ENCODE results near the gene BMPR1A.

Gene BMPR1A

DNA sequence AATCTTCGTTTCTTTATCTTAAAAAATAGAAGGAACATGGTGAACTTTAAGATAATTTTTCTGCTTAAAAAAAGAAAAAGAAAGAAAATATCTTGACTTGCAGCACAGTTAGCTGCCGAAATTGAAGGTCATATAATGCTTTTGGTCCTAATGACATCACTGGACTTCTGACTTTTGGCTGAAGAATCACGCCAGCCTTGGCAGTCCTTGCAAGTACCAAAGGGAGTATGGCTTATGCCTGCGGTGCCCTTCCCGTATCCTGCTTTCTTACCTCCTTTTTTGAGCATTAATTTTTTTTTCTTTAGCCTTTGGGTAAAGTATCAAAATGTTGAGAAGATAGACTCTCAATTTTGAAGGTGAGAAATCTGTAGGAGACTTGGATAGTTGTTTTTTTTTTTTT is 7.0 kb downstream of the BMPR1A start:
- no peak overlapping the region for H3K27ac Mint-ChIP-seq
- H3K4me3 Mint-ChIP-seq = no peak overlapping the region
- H3K36me3 Mint-ChIP-seq (ENCODE audit: low read depth) = no peaks in the 10 kb centered on the region
- H3K27me3 Mint-ChIP-seq = peaks cover 57% of the 10 kb centered on the region
- H3K4me1 Mint-ChIP-seq (ENCODE audit: low read depth) = peaks cover 13% of the 10 kb centered on the region
- intact Hi-C loops (cut with micrococcal nuclease) = no loop called here
- no peaks in the 10 kb centered on the region for H3K9me3 Mint-ChIP-seq

DNA sequence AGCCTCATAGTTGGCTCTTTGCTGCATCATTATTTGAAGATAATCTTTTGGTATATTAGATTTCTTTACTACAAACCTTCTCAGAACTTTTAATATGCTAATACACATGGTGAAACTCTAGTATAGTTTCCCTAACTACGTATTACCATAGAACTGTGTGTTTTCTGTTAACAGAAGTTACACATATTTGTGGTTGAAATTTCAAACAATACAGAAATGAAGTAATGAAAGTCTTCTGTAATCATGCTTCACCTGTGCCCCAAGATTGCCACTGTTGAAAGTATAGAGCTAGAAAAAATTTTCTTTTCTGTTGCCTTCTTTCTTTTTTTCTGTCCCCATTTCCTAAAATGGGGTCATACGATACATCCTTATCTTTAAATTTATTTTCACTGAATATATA is 9.1 kb downstream of the BMPR1A start:
- no peaks in the 10 kb centered on the region for H3K4me1 Mint-ChIP-seq (ENCODE audit: low read depth)
- H3K36me3 Mint-ChIP-seq (ENCODE audit: low read depth) = no peaks in the 10 kb centered on the region
- no peak overlapping the region for H3K4me3 Mint-ChIP-seq
- no peaks in the 10 kb centered on the region for H3K9me3 Mint-ChIP-seq
- no peak overlapping the region for H3K27ac Mint-ChIP-seq
- intact Hi-C loops (cut with micrococcal nuclease) = no loop called here
- peaks cover 40% of the 10 kb centered on the region for H3K27me3 Mint-ChIP-seq

GRCh38 chr10:86768412-86769062 is 12.1 kb downstream of the BMPR1A start:
- Mint-ChIP-seq H3K4me1 (ENCODE audit: low read depth) (no peaks in the 10 kb centered on the region), H3K27ac (no peak overlapping the region), H3K36me3 (ENCODE audit: low read depth) (no peaks in the 10 kb centered on the region), H3K4me3 (no peak overlapping the region), H3K27me3 (peaks cover 20% of the 10 kb centered on the region), H3K9me3 (no peaks in the 10 kb centered on the region)
- intact Hi-C loops (cut with micrococcal nuclease) = no loop called here

DNA sequence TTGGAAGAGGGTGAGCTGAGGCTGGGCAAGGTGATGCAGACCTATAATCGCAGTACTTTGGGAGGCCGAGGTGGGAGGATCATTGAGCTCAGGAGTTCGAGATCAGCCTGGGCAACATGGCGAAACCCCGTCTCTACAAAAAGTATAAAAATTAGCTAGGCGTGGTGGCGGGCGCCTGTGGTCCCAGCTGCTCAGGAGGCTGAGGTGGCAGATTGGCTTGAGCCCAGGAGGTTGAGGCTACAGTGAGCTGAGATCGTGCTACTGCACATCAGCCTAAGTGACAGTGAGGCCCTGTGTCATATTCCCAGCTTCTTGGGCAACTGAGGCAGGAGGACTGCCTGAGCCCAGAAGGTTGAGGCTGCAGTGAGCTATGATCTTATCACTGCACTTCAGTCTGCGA is 13.6 kb downstream of the BMPR1A start:
- H3K4me1 Mint-ChIP-seq (ENCODE audit: low read depth) = no peaks in the 10 kb centered on the region
- peaks cover 18% of the 10 kb centered on the region for H3K27me3 Mint-ChIP-seq
- H3K27ac Mint-ChIP-seq = no peak overlapping the region
- H3K9me3 Mint-ChIP-seq = no peaks in the 10 kb centered on the region
- intact Hi-C loops (cut with micrococcal nuclease) = no loop called here
- H3K36me3 Mint-ChIP-seq (ENCODE audit: low read depth) = no peaks in the 10 kb centered on the region
- H3K4me3 Mint-ChIP-seq = no peak overlapping the region

DNA sequence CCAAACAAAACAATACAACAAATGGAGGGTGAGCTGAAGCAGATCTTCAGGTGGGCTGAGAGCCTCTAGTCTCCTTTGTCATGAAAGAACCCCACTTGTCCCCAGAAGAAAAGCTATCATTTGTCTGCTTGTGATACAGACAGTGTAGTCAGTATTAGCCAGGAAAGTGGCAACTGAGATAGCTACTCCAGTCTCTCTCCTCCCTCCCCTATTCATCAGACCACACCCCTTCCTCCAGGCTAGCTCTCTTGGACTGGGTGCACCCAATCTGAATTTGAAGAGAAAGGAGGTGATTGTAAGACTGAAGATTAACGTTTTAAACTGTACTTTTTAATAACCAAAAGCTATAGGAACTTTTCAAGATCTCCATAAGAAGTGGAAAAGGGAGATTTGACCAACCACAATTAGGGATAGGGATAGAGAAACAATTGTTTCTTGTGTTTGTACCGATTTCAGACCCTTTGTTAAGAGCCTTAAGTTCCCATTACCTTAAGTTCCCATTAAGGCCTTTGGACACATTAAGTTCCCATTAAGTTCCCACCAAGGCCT is 14.1 kb downstream of the BMPR1A start:
- intact Hi-C loops (cut with micrococcal nuclease) = no loop called here
- no peak overlapping the region for H3K27ac Mint-ChIP-seq
- H3K27me3 Mint-ChIP-seq = peaks cover 15% of the 10 kb centered on the region
- H3K9me3 Mint-ChIP-seq = no peaks in the 10 kb centered on the region
- H3K4me1 Mint-ChIP-seq (ENCODE audit: low read depth) = no peaks in the 10 kb centered on the region
- no peak overlapping the region for H3K4me3 Mint-ChIP-seq
- H3K36me3 Mint-ChIP-seq (ENCODE audit: low read depth) = no peaks in the 10 kb centered on the region

DNA sequence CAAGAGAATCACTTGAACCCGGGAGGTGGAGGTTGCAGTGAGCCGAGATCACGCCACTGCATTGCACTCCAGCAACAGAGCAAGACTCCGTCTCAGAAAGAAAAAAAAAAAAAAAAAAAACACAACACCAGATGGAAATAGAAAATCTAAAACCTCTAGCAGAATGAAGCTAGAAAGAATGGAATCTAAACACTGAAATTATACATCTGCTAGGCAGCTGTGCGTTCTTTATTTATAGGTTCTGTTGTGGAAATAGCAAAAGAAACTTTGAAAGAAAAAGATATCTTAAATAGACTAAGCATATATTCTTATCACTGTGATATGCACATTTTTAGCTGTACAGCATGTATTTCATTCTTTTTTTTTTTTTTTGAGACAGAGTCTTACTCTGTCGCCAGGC is 17.1 kb downstream of the BMPR1A start:
- peaks cover 6% of the 10 kb centered on the region for H3K27me3 Mint-ChIP-seq
- no peaks in the 10 kb centered on the region for H3K36me3 Mint-ChIP-seq (ENCODE audit: low read depth)
- intact Hi-C loops (cut with micrococcal nuclease) = no loop called here

DNA sequence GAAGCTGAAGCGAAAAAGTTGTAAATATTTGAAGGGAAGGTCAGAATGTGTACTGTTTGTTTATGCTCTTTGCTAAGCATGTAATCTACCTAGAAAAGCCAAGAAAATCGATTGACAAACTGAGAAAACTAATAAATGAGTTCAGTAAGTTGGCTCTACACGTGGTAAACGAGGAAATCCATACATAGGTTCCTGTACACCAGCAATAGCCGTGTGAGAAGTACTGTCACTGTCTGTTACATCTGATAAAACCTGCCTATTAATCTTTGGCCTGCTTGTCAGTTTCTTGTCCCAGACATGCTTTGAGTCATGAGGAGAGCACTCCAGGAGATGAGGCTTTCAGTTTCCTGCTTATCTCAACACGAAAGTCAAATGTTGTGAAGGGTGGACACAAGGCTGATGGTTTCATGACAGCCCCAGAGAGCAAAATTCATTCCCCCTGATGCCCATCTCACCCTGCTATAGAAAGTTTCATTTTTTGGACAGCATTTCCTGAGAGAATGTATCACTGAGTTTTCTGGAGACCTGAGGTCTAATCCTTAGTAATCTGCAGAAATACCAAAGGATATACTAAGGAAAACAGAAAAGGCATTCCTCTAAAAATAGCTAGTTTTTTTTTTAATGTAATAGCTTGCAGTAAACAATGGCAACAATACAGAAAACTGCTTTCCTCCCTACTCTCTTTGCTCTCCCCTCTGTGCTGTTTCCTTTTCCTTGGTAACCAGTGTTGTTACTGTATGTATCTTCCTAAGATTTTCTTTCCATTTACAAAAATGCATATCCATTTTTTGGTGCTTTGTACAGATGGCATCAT is 18.8 kb downstream of the BMPR1A start:
- no peak overlapping the region for H3K27ac Mint-ChIP-seq

More for the DNA sequence above, 17.1 kb downstream of the BMPR1A start:
- H3K4me3 Mint-ChIP-seq = no peak overlapping the region
- H3K9me3 Mint-ChIP-seq = no peaks in the 10 kb centered on the region
- no peaks in the 10 kb centered on the region for H3K4me1 Mint-ChIP-seq (ENCODE audit: low read depth)
- no peak overlapping the region for H3K27ac Mint-ChIP-seq

DNA sequence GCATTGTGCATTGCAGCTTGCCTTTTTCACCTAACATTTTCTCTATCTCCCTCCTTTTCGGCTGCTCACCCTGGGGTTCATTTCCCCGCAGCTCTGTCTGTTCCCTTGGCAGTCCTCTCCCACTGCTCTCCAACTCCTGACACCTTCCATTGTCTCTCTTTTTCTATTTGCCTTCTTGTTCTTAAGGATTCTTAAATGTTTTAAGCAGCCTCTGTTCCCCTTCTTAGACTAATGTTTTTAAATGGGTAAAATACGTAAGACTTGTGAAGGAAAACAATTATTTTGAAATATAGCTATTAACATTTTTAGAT is 19.4 kb downstream of the BMPR1A start:
- no peaks in the 10 kb centered on the region for H3K9me3 Mint-ChIP-seq
- no peak overlapping the region for H3K4me3 Mint-ChIP-seq
- no peaks in the 10 kb centered on the region for H3K36me3 Mint-ChIP-seq (ENCODE audit: low read depth)
- H3K4me1 Mint-ChIP-seq (ENCODE audit: low read depth) = no peaks in the 10 kb centered on the region
- intact Hi-C loops (cut with micrococcal nuclease) = no loop called here
- H3K27ac Mint-ChIP-seq = no peak overlapping the region
- peaks cover 3% of the 10 kb centered on the region for H3K27me3 Mint-ChIP-seq

More for the DNA sequence above, 18.8 kb downstream of the BMPR1A start:
- intact Hi-C loops (cut with micrococcal nuclease) = no loop called here
- Mint-ChIP-seq H3K9me3 (no peaks in the 10 kb centered on the region), H3K36me3 (ENCODE audit: low read depth) (no peaks in the 10 kb centered on the region), H3K4me3 (no peak overlapping the region), H3K4me1 (ENCODE audit: low read depth) (no peaks in the 10 kb centered on the region), H3K27me3 (peaks cover 3% of the 10 kb centered on the region)

DNA sequence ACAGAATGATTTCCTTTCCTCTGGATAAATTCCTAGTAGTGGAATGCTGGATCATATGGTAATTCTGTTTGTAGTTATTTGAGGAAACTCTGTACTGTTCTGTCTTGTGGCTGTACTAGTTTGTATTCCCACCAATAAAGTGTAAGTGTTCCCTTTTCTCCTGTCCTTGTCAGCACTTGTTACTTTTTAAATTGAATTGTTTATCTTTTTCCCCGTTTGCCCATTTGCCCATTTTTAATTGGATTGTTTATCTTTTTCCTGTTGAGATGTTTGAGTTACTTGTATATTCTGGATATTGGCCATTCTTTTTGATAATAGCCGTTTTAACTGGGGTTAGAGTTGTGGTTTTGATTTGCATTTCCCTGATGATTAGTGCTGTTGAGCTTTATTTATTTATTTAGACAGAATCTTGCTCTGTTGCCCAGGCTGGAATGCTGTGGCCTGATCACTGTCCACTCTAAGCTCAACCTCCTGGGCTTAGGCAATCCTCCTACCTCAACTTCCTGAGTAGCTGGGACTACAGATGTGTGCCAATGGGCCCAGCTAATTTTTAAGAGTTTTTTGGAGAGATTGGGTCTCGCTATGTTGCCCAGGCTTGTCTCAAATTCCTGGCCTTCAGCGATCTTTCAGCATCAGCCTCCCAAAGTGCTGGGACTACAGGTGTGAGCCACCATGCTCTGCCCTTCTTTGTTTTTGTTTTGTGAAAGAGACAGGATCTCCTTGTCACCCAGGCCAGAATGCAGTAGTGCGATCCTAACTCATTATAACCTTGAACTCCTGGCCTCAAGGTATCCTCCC is 23.0 kb downstream of the BMPR1A start:
- H3K4me3 Mint-ChIP-seq = no peak overlapping the region
- H3K4me1 Mint-ChIP-seq (ENCODE audit: low read depth) = no peaks in the 10 kb centered on the region

GRCh38 chr10:86782701-86783418 is 26.4 kb downstream of the BMPR1A start:
- Mint-ChIP-seq H3K27ac (no peak overlapping the region), H3K4me1 (ENCODE audit: low read depth) (no peaks in the 10 kb centered on the region), H3K9me3 (peaks cover 9% of the 10 kb centered on the region), H3K4me3 (no peak overlapping the region), H3K36me3 (ENCODE audit: low read depth) (no peaks in the 10 kb centered on the region), H3K27me3 (peaks cover 3% of the 10 kb centered on the region)
- intact Hi-C loops (cut with micrococcal nuclease) = no loop called here

More for the DNA sequence above, 23.0 kb downstream of the BMPR1A start:
- intact Hi-C loops (cut with micrococcal nuclease) = no loop called here
- Mint-ChIP-seq H3K36me3 (ENCODE audit: low read depth) (no peaks in the 10 kb centered on the region), H3K27ac (no peak overlapping the region), H3K9me3 (no peaks in the 10 kb centered on the region), H3K27me3 (peaks cover 6% of the 10 kb centered on the region)

- Mint-ChIP-seq H3K27ac (no peak overlapping the region), H3K36me3 (ENCODE audit: low read depth) (no peaks in the 10 kb centered on the region), H3K27me3 (peaks cover 3% of the 10 kb centered on the region), H3K9me3 (peaks cover 12% of the 10 kb centered on the region), H3K4me1 (ENCODE audit: low read depth) (no peaks in the 10 kb centered on the region), H3K4me3 (no peak overlapping the region)
- intact Hi-C loops (cut with micrococcal nuclease) = no loop called here
These were observed 28.6 kb downstream of the BMPR1A start for GRCh38 chr10:86785037-86785436.

DNA sequence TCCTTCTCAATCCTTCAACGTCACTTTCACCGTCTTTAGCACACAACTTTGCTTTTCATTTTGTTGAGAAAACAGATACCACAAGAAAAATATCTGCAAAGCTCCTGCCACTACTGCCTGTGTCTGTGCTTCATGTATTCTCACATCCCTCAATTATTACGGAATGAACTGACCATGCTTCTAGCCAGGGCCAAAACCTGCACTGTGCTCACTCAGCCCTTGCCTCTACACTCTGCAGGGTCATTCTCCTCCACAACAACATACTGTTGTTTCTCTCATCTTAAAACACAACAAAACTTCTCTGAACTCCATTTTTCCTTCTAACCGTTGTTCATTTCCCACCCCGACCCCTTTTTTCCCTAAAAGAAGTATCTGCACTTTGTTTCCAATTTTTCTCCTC is 29.5 kb downstream of the BMPR1A start:
- Mint-ChIP-seq H3K4me1 (ENCODE audit: low read depth) (no peaks in the 10 kb centered on the region), H3K4me3 (no peak overlapping the region), H3K27ac (no peak overlapping the region), H3K27me3 (peaks cover 3% of the 10 kb centered on the region), H3K9me3 (peaks cover 12% of the 10 kb centered on the region), H3K36me3 (ENCODE audit: low read depth) (no peaks in the 10 kb centered on the region)
- intact Hi-C loops (cut with micrococcal nuclease) = no loop called here

DNA sequence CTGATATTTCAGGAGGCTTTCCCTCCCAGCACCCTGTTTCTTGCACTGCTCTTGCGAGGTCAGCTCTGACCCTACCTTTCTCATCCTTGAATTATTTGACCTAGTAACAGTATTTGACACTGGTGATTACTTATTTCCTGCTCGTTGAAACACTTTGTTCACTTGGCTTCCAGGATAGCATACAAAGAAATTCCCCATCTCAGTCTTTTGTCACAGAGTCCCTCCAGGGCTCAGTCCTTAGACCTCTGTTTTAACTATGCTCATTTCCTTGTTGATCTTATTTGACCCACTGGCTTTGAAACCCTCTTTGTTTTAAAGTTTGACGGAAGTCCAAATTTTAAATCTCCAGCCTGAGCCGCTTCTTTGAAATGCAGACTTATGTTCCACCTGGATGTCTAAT is 29.9 kb downstream of the BMPR1A start:
- Mint-ChIP-seq H3K36me3 (ENCODE audit: low read depth) (no peaks in the 10 kb centered on the region), H3K9me3 (peaks cover 12% of the 10 kb centered on the region), H3K27me3 (peaks cover 3% of the 10 kb centered on the region), H3K4me1 (ENCODE audit: low read depth) (no peaks in the 10 kb centered on the region), H3K27ac (no peak overlapping the region), H3K4me3 (no peak overlapping the region)
- intact Hi-C loops (cut with micrococcal nuclease) = no loop called here
